Neutrophil (primary cell): ENCODE data around the gene UBE2R2.

Experiments
- H3K27ac ChIP-seq: fragments of 200-600 bp; sonication (generic); 2 replicates; pipeline ENCODE4 v1.5.1; 2016; ENCODE audit warnings: mild to moderate bottlenecking, moderate library complexity
- H3K27me3 ChIP-seq: fragments of 200-600 bp; sonication (generic); 2 replicates; pipeline ENCODE4 v1.6.0; 2016; ENCODE audit warnings: mild to moderate bottlenecking
- H3K36me3 ChIP-seq: fragments of 200-600 bp; sonication (generic); 2 replicates; pipeline ENCODE4 v1.5.1; 2017
- H3K4me1 ChIP-seq, 2 experiments: fragments of 200-600 bp in 1 of 2; sonication (generic) in 1 of 2; 1 replicate in 1 of 2; 2 replicates in 1 of 2; pipeline versions ENCODE4 v1.5.1 to v1.6.1; 2013 to 2016; ENCODE audit warnings: low read depth in 1 of 2, low read length in 1 of 2, mild to moderate bottlenecking in 1 of 2, moderate library complexity in 1 of 2; ENCODE audit not compliant: control insufficient read depth in 1 of 2, insufficient read depth in 1 of 2
- H3K4me3 ChIP-seq, 2 experiments: fragments of 200-600 bp in 1 of 2; sonication (generic) in 1 of 2; 1 replicate in 1 of 2; 2 replicates in 1 of 2; pipeline ENCODE4 v1.5.1; 2013 to 2016; ENCODE audit warnings: low read depth in 1 of 2, low read length in 1 of 2, mild to moderate bottlenecking in 1 of 2, moderate library complexity in 1 of 2
- H3K9me3 ChIP-seq: fragments of 200-600 bp; sonication (generic); 2 replicates; pipeline ENCODE4 v1.5.1; 2016
- TF ChIP-seq, protein P1 (sequence below): fragments of 200-600 bp; sonication (generic); IDR thresholded peaks from 2 replicates; pipeline ENCODE4 v1.5.1; 2016; ENCODE audit warnings: antibody characterized with exemption

UBE2R2 gene

GRCh38 chr9:33934188-33934878, 117.4 kb downstream of the UBE2R2 start:
- H3K9me3 ChIP-seq, result no peaks in the 10 kb centered on the region

DNA sequence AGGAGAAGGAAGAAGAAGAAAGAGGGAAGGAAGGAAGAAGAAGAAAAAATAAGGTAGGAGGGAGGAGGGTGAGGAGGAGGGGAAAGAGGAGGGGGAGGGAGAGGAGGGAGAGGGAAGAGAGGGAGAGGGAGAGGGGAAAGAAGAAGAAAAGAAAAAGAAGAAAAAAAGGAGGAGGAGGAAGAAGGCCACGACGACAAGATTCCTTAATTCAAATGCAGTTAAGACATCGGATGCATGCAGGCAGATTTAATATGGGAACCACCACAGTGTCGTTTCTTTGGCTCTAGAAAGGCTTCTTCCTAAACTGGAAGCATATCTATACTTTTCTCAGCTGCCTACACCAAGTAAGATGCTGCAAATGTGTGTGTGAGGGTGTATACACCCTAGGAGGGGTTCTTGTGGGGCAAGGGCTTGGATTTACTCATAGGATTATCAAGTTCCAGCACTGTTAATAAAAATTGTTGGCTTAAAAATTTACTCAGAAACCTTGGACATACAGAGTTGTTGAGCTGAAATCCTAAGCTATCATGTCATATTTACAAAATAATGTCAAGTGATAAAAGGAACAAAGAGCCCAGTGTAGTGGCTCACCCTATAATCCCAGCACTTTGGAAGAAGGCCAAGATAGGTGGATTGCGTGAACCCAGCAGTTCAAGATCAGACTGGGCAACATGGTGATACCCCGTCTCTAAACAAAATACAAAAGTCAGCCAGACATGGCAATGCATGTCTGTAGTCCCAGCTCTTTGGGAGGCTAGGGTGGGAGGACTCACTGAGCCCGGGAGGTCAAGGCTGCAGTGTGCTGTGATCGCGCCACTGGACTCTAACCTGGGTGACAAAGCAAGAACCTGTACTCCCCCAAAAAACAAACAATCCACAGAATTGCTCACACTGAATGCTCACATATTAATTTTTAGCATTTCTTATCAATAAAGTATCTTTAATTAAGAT, 123.2 kb downstream of the UBE2R2 start:
- Histone ChIP-seq H3K27ac (peak overlapping the region; percentile 42), H3K9me3 (no peaks in the 10 kb centered on the region), H3K36me3 (peaks cover 44% of the 10 kb centered on the region), H3K27me3 (no peaks in the 10 kb centered on the region), H3K4me3 (no peak overlapping the region), H3K4me1 (no peaks in the 10 kb centered on the region)
- TF ChIP-seq, protein P1, sequence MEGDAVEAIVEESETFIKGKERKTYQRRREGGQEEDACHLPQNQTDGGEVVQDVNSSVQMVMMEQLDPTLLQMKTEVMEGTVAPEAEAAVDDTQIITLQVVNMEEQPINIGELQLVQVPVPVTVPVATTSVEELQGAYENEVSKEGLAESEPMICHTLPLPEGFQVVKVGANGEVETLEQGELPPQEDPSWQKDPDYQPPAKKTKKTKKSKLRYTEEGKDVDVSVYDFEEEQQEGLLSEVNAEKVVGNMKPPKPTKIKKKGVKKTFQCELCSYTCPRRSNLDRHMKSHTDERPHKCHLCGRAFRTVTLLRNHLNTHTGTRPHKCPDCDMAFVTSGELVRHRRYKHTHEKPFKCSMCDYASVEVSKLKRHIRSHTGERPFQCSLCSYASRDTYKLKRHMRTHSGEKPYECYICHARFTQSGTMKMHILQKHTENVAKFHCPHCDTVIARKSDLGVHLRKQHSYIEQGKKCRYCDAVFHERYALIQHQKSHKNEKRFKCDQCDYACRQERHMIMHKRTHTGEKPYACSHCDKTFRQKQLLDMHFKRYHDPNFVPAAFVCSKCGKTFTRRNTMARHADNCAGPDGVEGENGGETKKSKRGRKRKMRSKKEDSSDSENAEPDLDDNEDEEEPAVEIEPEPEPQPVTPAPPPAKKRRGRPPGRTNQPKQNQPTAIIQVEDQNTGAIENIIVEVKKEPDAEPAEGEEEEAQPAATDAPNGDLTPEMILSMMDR, result no peak

More at GRCh38 chr9:33934188-33934878, 117.4 kb downstream of the UBE2R2 start:
- TF ChIP-seq, protein P1, result no peak
- no peaks in the 10 kb centered on the region for H3K4me1 ChIP-seq
- no peak overlapping the region for H3K4me3 ChIP-seq
- no peak overlapping the region for H3K27ac ChIP-seq
- no peaks in the 10 kb centered on the region for H3K27me3 ChIP-seq
- peaks cover 54% of the 10 kb centered on the region for H3K36me3 ChIP-seq

DNA sequence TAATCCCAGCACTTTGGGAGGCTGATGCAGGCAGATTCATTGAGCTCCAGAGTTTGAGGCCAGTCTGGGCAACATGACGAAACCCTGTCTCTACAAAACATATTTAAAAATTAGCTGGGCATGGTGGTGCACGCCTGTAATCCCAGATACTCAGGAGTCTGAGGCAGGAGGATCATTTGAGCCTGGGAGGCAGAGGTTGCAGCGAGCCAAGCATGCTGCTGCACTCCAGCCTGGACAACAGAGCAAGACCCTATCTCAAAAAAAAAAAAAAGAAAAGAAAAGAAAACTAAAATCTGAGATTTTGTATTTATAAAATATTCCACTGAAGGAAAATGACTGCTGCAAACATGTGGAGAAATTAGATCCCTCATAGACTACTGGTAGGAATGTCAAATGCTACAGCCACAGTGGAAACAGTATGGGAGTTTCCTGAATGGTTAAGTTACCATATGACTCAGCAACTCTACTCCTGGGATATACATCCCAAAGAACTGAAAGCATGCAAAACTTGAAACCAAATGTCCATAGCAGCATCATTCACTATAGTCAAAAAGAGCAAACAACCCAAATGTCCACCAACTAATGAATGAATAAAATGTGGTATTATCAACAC, 125.6 kb downstream of the UBE2R2 start:
- Histone ChIP-seq H3K27me3 (no peaks in the 10 kb centered on the region), H3K27ac (no peak overlapping the region), H3K9me3 (no peaks in the 10 kb centered on the region), H3K4me3 (no peak overlapping the region), H3K4me1 (no peaks in the 10 kb centered on the region), H3K36me3 (peaks cover 50% of the 10 kb centered on the region)
- TF ChIP-seq, protein P1, result no peak

DNA sequence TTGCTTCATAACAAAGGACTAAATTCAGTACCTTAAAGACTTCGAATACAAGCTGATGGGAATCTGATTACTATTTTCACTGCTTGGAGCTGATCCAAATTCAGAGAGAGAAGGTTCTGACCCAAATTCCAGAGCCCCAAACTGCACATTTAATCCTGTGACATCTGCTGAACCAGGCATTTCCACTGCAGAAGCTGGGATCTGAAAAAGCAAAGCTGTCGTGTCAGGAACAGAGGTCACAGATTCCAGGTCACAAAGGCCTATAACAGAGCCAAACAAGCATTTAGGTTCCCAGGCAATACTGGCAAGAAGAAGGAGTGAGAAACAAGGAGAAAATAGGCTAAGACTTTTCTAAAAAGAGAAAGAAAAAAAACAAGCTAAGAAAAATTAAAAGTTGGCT, 126.4 kb downstream of the UBE2R2 start:
- Histone ChIP-seq H3K27ac (no peak overlapping the region), H3K9me3 (no peaks in the 10 kb centered on the region), H3K4me3 (no peak overlapping the region), H3K4me1 (no peaks in the 10 kb centered on the region), H3K27me3 (no peaks in the 10 kb centered on the region), H3K36me3 (peaks cover 54% of the 10 kb centered on the region)
- TF ChIP-seq, protein P1, result no peak

- TF ChIP-seq, protein P1, result no peak
- Histone ChIP-seq H3K4me3 (no peak overlapping the region), H3K36me3 (peaks cover 44% of the 10 kb centered on the region), H3K9me3 (no peaks in the 10 kb centered on the region), H3K27ac (no peak overlapping the region), H3K27me3 (no peaks in the 10 kb centered on the region), H3K4me1 (no peaks in the 10 kb centered on the region)
Observed at GRCh38 chr9:33946779-33947535, 130.0 kb downstream of the UBE2R2 start.
